SK-N-MC (cell line): ENCODE data around the gene NIT2.

ENCODE experiments used
- EZH2 ChIP-seq: fragments of 200-600 bp; sonication (generic); IDR thresholded peaks from one replicate; pipeline ENCODE4 v1.6.1; 2017; ENCODE audit warnings: antibody characterized with exemption
- FOXP2 ChIP-seq: optimal IDR thresholded peaks from 2 replicates; pipeline ENCODE3; 2011; ENCODE audit warnings: mild to moderate bottlenecking, moderate library complexity; ENCODE audit not compliant: insufficient read depth; ENCODE audit errors: extremely low read length, control extremely low read depth
- POLR2AphosphoS5 ChIP-seq: IDR thresholded peaks from 2 replicates; pipeline ENCODE4 v1.6.1; 2012; ENCODE audit warnings: mild to moderate bottlenecking, low read depth, low read length, borderline replicate concordance

GRCh38 chr3:100389025-100389424, 54.5 kb downstream of the NIT2 start:
- TF ChIP-seq POLR2AphosphoS5 (no peak), EZH2 (no peak), FOXP2 (no peak)
